Measurements from ENCODE around the gene RAD51B. TPM values are rescaled to one million over a fixed set of nuclear protein-coding genes. Genes with fewer than 3 reads are reported as not detected.

The RAD51B gene
- polyA plus RNA-seq, 3 donors = 2.4 to 4.9 (median 3.3) TPM

GRCh38 chr14:68574461-68574860, 754.9 kb downstream of the RAD51B start:
- 72 to 80% (median 74%) methylated on average over 3 of the region's 3 CpGs for WGBS, 3 donors
- no peak overlapping the region for H3K27ac ChIP-seq (ENCODE audit: low read depth, low read length)

- WGBS, 3 donors = 69 to 86% (median 71%) methylated on average over 3 of the region's 3 CpGs
- no peak overlapping the region for H3K27ac ChIP-seq (ENCODE audit: low read depth, low read length)
Measured at GRCh38 chr14:68574906-68575305, 755.3 kb downstream of the RAD51B start.

GRCh38 chr14:68575426-68575825, 755.8 kb downstream of the RAD51B start:
- H3K27ac ChIP-seq (ENCODE audit: low read depth, low read length) = no peak overlapping the region
- 52 to 88% (median 77%) methylated on average over 4 of the region's 4 CpGs for WGBS, 3 donors

GRCh38 chr14:68576031-68576430, 756.5 kb downstream of the RAD51B start:
- no peak overlapping the region for H3K27ac ChIP-seq (ENCODE audit: low read depth, low read length)
- 59 to 90% (median 78%) methylated on average over 2 of the region's 2 CpGs for WGBS, 3 donors

GRCh38 chr14:68576496-68577244, 757.1 kb downstream of the RAD51B start:
- 82 to 90% (median 88%) methylated on average over 4 of the region's 4 CpGs for WGBS, 3 donors
- no peak overlapping the region for H3K27ac ChIP-seq (ENCODE audit: low read depth, low read length)

GRCh38 chr14:68577802-68578541, 758.4 kb downstream of the RAD51B start:
- no peak overlapping the region for H3K27ac ChIP-seq (ENCODE audit: low read depth, low read length)
- 57 to 86% (median 60%) methylated on average over 16 of the region's 16 CpGs for WGBS, 3 donors

- 80 to 98% (median 86%) methylated on average over 2 of the region's 2 CpGs for WGBS, 3 donors
Measured at GRCh38 chr14:68578597-68578996, 759.0 kb downstream of the RAD51B start.

GRCh38 chr14:68580096-68580645, 760.6 kb downstream of the RAD51B start:
- no peak overlapping the region for H3K27ac ChIP-seq (ENCODE audit: low read depth, low read length)
- 81 to 92% (median 90%) methylated on average over 9 of the region's 9 CpGs for WGBS, 3 donors

More at GRCh38 chr14:68578597-68578996, 759.0 kb downstream of the RAD51B start:
- H3K27ac ChIP-seq (ENCODE audit: low read depth, low read length) = no peak overlapping the region

- WGBS, 3 donors = 81 to 82% (median 82%) methylated on average over 5 of the region's 5 CpGs
- no peak overlapping the region for H3K27ac ChIP-seq (ENCODE audit: low read depth, low read length)
Measured at GRCh38 chr14:68580671-68581070, 761.1 kb downstream of the RAD51B start.

GRCh38 chr14:68583548-68584280, 764.1 kb downstream of the RAD51B start:
- WGBS, 3 donors = 59 to 87% (median 82%) methylated on average over 13 of the region's 13 CpGs
- no peak overlapping the region for H3K27ac ChIP-seq (ENCODE audit: low read depth, low read length)

GRCh38 chr14:68584786-68585185, 765.2 kb downstream of the RAD51B start:
- WGBS, 3 donors = 88 to 96% (median 96%) methylated on average over 4 of the region's 4 CpGs
- H3K27ac ChIP-seq (ENCODE audit: low read depth, low read length) = no peak overlapping the region

- WGBS, 3 donors = 84 to 85% (median 85%) methylated on average over 16 of the region's 16 CpGs
- H3K27ac ChIP-seq (ENCODE audit: low read depth, low read length) = no peak overlapping the region
Measured at GRCh38 chr14:68585690-68586089, 766.1 kb downstream of the RAD51B start.

- 55 to 85% (median 72%) methylated on average over 13 of the region's 13 CpGs for WGBS, 3 donors
- H3K27ac ChIP-seq (ENCODE audit: low read depth, low read length) = no peak overlapping the region
Measured at GRCh38 chr14:68586896-68587751, 767.5 kb downstream of the RAD51B start.

- 87 to 93% (median 93%) methylated on average over 6 of the region's 6 CpGs for WGBS, 3 donors
- H3K27ac ChIP-seq (ENCODE audit: low read depth, low read length) = no peak overlapping the region
Measured at GRCh38 chr14:68587931-68588330, 768.4 kb downstream of the RAD51B start.

- H3K27ac ChIP-seq (ENCODE audit: low read depth, low read length) = no peak overlapping the region
- WGBS, 3 donors = 48 to 66% (median 54%) methylated on average over 7 of the region's 7 CpGs
Measured at GRCh38 chr14:68589447-68590200, 770.0 kb downstream of the RAD51B start.

GRCh38 chr14:68590201-68590522, 770.6 kb downstream of the RAD51B start:
- no peak overlapping the region for H3K27ac ChIP-seq (ENCODE audit: low read depth, low read length)
- WGBS, 3 donors = 93 to 96% (median 95%) methylated on average over 3 of the region's 3 CpGs

GRCh38 chr14:68591786-68592185, 772.2 kb downstream of the RAD51B start:
- H3K27ac ChIP-seq (ENCODE audit: low read depth, low read length) = no peak overlapping the region
- WGBS, 3 donors = 95 to 97% (median 96%) methylated on average over 4 of the region's 4 CpGs

Data from adipose tissue (tissue), 3 donors.